ENCODE data around the gene ZNF362.
"Not testable (repeated sequence)": the region's sequence is repeated elsewhere in the genome, so short reads cannot be mapped to it uniquely, and the experiment has no call there.

Gene ZNF362

GRCh38 chr1:33288976-33289857, 32.9 kb downstream of the ZNF362 start:
- DNase-seq = no peak

- no peak for DNase-seq
Measured at GRCh38 chr1:33289858-33290154, 33.5 kb downstream of the ZNF362 start.

- not testable (repeated sequence) for DNase-seq
Measured at GRCh38 chr1:33290615-33291014, 34.3 kb downstream of the ZNF362 start.

GRCh38 chr1:33292726-33293340, 36.5 kb downstream of the ZNF362 start:
- no peak for DNase-seq

- DNase-seq = no peak
Measured at GRCh38 chr1:33294071-33295010, 38.0 kb downstream of the ZNF362 start.

GRCh38 chr1:33295023-33295422, 38.7 kb downstream of the ZNF362 start:
- no peak for DNase-seq

GRCh38 chr1:33295450-33296081, 39.3 kb downstream of the ZNF362 start:
- DNase-seq = peak; percentile 59

- no peak for DNase-seq
Measured at GRCh38 chr1:33296082-33296458, 39.8 kb downstream of the ZNF362 start.

- no peak for DNase-seq
Measured at GRCh38 chr1:33296824-33297223, 40.5 kb downstream of the ZNF362 start.

GRCh38 chr1:33297911-33298622, 41.8 kb downstream of the ZNF362 start:
- DNase-seq = no peak

GRCh38 chr1:33298623-33299277, 42.5 kb downstream of the ZNF362 start:
- DNase-seq = peak; percentile 42

GRCh38 chr1:33299461-33300155, 43.3 kb downstream of the ZNF362 start:
- no peak for DNase-seq

- DNase-seq = peak; percentile 87
Measured at GRCh38 chr1:33300673-33301072, 44.4 kb downstream of the ZNF362 start.

- DNase-seq = no peak
Measured at GRCh38 chr1:33301273-33301984, 45.1 kb downstream of the ZNF362 start.

- no peak for DNase-seq
Measured at GRCh38 chr1:33302325-33302724, 46.0 kb downstream of the ZNF362 start.

GRCh38 chr1:33305016-33305415, 48.7 kb downstream of the ZNF362 start:
- no peak for DNase-seq

GRCh38 chr1:33305816-33306652, 49.7 kb downstream of the ZNF362 start:
- no peak for DNase-seq

- DNase-seq = no peak
Measured at GRCh38 chr1:33306653-33307493, 50.6 kb downstream of the ZNF362 start.

GRCh38 chr1:33307494-33307864, 51.2 kb downstream of the ZNF362 start:
- DNase-seq = no peak

All from DMS79 treated with DMSO at 0.1 percent for 48 hours (cell line).